Left lung (tissue), 10 donors: ENCODE data around the gene SLC9A1. TPM values are rescaled to one million over a fixed set of nuclear protein-coding genes. Genes with fewer than 3 reads are reported as not detected.
A peak's percentile ranks its signal among the peaks of the same experiment; 100 is the strongest.

Source experiments
- ATAC-seq: fragments of 200-7000 bp; cut with Tn5 transposase; one replicate; pipeline ENCODE4 v1.9.1; 2020; ENCODE audit warnings: moderate library complexity
- DNase-seq, 4 donors: peaks; one replicate each; pipeline ENCODE4 v3.0.0-alpha.2; 2013 to 2020
- H3K27ac ChIP-seq, 2 donors: fragments of 200-600 bp; sonication (generic) in 1 of 2; one replicate each; pipeline versions ENCODE4 v1.5.0 to v1.8.0; 2020 to 2021
- H3K27me3 ChIP-seq, 2 donors: fragments of 200-600 bp; sonication (generic) in 1 of 2; one replicate each; pipeline versions ENCODE4 v1.5.0 to v1.8.0; 2020 to 2021
- H3K36me3 ChIP-seq, 2 donors: fragments of 200-600 bp; sonication (generic) in 1 of 2; one replicate each; pipeline versions ENCODE4 v1.5.0 to v1.8.0; 2020 to 2021
- H3K4me1 ChIP-seq, 2 donors: fragments of 200-600 bp; one replicate each; pipeline ENCODE4 v1.8.0; 2021
- H3K4me3 ChIP-seq, 2 donors: fragments of 200-600 bp; sonication (generic) in 1 of 2; one replicate each; pipeline versions ENCODE4 v1.5.0 to v1.8.0; 2020 to 2021; ENCODE audit warnings: mild to moderate bottlenecking in 1 of 2
- H3K9me3 ChIP-seq, 2 donors: fragments of 200-600 bp; sonication (generic) in 1 of 2; one replicate each; pipeline versions ENCODE4 v1.5.0 to v1.8.0; 2020 to 2021
- intact Hi-C, 2 donors: fragments of 100-400 bp; cut with DNase I; formaldehyde crosslinking; loops; one replicate each; pipeline versions ENCODE4 v1.11.2 to v1.14.2; 2022
- polyA plus RNA-seq, 6 donors: library from polyadenylated mRNA; unstranded; fragments of 120-200 nt; gene quantifications; one replicate each; pipeline ENCODE4 v1.2.1, GENCODE V29; 2013; ENCODE audit not compliant: insufficient read length in 6 of 6
- total RNA-seq, 2 donors: library from RNA; stranded (reverse); fragmentation: NEBNext Ultra II Directional; extraction: Animal tissue kit (Norgen Biotek cat#: 25700); gene quantifications; one replicate each; pipeline ENCODE4 v1.2.1, GENCODE V29; 2021
- TF ChIP-seq, protein P1 (sequence below), 2 donors: fragments of 200-600 bp; sonication (generic) in 1 of 2; IDR thresholded peaks; one replicate each; pipeline versions ENCODE4 v1.5.0 to v1.8.0; 2021; ENCODE audit warnings: antibody characterized with exemption in 2 of 2
- donor health status: DM: no; HTN: yes; CAD: no.
- donor health status: DM: no; HTN: no; CAD: no.

SLC9A1 gene
- total and polyA plus RNA-seq, 8 donors = 16.0 to 63.8 (median 20.4) TPM

- Histone ChIP-seq H3K27me3 (no peaks in the 10 kb centered on the region), H3K9me3 (no peaks in the 10 kb centered on the region), H3K27ac (no peak overlapping the region), H3K4me3 (no peak overlapping the region), H3K36me3 (no peaks in the 10 kb centered on the region), H3K4me1 (peaks cover 21 to 46% of the 10 kb centered on the region in 2 donors)
- ATAC-seq = no peak
- intact Hi-C loops = no loop called here
- TF ChIP-seq, protein P1, sequence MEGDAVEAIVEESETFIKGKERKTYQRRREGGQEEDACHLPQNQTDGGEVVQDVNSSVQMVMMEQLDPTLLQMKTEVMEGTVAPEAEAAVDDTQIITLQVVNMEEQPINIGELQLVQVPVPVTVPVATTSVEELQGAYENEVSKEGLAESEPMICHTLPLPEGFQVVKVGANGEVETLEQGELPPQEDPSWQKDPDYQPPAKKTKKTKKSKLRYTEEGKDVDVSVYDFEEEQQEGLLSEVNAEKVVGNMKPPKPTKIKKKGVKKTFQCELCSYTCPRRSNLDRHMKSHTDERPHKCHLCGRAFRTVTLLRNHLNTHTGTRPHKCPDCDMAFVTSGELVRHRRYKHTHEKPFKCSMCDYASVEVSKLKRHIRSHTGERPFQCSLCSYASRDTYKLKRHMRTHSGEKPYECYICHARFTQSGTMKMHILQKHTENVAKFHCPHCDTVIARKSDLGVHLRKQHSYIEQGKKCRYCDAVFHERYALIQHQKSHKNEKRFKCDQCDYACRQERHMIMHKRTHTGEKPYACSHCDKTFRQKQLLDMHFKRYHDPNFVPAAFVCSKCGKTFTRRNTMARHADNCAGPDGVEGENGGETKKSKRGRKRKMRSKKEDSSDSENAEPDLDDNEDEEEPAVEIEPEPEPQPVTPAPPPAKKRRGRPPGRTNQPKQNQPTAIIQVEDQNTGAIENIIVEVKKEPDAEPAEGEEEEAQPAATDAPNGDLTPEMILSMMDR (IDR thresholded peaks at IDR 0.05) = no peak
- no peak for DNase-seq
Observed at GRCh38 chr1:27157194-27157593, 2.3 kb upstream of the SLC9A1 start.

- H3K27me3 ChIP-seq = no peaks in the 10 kb centered on the region
- no peaks in the 10 kb centered on the region for H3K9me3 ChIP-seq
- intact Hi-C loops = no loop called here
- H3K36me3 ChIP-seq = no peaks in the 10 kb centered on the region
- TF ChIP-seq, protein P1 (IDR thresholded peaks at IDR 0.05) = no peak
- ATAC-seq = peak; percentile 6
- H3K4me1 ChIP-seq = peaks cover 35 to 59% of the 10 kb centered on the region in 2 donors
- DNase-seq = no peak
- peak overlapping the region; percentile 68 to 72 for H3K4me3 ChIP-seq
- peak overlapping the region; percentile 85 to 89 for H3K27ac ChIP-seq
Observed at GRCh38 chr1:27154469-27154990, 395 bp downstream of the SLC9A1 start.

DNA sequence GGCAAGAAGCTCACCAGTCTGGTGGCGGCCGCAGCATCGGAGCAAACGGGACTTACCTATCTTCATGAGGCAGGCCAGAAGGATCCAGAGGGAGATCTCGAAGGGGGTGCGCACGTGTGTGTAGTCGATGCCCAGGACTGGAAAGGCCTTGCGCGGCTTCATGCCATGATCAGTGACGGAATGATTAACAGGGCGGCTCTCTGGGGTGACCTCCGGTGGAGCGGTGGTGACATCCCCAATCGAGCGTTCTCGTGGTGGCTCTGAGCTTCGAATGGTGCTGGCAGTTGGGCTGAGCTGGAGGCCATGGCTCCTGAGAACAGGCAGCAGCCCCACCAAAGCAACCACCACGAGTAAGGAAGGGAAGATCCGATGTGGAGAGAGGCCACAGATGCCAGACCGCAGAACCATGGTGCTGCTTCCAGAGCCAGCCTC, 982 bp downstream of the SLC9A1 start:
- ATAC-seq (no peak), DNase-seq (no peak)
- intact Hi-C loops = no loop called here
- Histone ChIP-seq H3K4me3 (peak overlapping the region; percentile 68 to 72), H3K9me3 (no peaks in the 10 kb centered on the region), H3K27ac (peak overlapping the region; percentile 85 to 89), H3K36me3 (peaks cover 0 to under 1% of the 10 kb centered on the region in 2 donors), H3K27me3 (no peaks in the 10 kb centered on the region), H3K4me1 (peaks cover 35 to 65% of the 10 kb centered on the region in 2 donors)
- TF ChIP-seq, protein P1 (IDR thresholded peaks at IDR 0.05) = no peak

DNA sequence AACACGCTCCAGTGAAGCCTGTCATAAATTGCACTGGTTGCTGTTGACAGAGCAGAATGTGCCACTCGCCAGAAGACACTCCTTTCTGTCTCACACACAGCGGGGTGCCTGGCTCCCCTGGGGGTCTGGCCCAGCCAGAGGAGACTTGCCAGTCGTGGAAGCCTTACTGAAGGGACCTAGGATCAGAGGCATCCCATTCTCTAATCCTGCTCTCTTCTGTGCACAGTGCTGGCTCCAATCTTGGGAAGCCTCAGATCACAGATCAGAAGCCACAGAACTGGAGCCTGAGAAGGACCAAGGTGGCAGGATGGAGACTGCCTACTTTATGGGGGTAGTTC, 1.4 kb downstream of the SLC9A1 start:
- Histone ChIP-seq H3K27ac (peak overlapping the region in 1 of 2 donors; percentile 89), H3K4me1 (peaks cover 35 to 69% of the 10 kb centered on the region in 2 donors), H3K36me3 (peaks cover 0 to 4% of the 10 kb centered on the region in 2 donors), H3K27me3 (no peaks in the 10 kb centered on the region), H3K4me3 (peak overlapping the region; percentile 68 to 72), H3K9me3 (no peaks in the 10 kb centered on the region)
- ATAC-seq = peak; percentile 27
- intact Hi-C loops = no loop called here
- DNase-seq = no peak
- TF ChIP-seq, protein P1 (IDR thresholded peaks at IDR 0.05) = no peak

DNA sequence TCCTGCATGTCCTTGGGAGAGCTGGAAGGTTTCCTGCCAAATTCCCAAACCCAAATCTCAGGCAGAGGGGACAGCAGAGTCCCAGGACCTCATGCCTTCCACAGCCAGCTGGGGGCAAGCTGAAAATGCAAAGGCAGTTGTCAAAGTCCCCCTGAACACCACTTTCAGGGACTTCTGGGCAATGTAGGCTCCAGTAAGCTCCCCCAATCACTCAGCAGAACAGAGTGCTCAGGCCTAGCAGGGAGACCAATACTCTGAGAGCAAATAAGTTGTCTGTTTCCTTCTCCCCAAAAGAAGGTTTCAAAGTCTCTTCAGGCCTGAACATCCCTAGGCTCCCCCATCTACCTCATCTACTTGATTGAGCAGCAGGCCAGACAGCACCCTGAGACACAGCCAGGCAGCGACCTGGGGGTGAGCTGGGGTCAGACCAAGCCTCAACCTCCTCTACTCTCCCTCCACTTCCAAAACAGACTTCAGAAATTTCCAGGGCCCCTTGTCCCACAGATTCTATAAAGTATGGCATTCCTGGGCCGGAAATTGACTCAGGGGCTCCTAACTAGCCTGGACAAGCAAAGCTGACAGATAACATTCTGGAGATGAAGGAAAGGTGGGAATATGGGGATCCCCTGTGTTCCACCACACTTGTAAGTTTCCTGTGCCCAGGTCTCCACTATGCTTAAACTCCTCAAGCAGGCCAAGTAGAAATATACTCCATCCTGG, 1.9 kb downstream of the SLC9A1 start:
- intact Hi-C loops = no loop called here
- DNase-seq (no peak), ATAC-seq (no peak)
- TF ChIP-seq, protein P1 (IDR thresholded peaks at IDR 0.05) = no peak
- H3K27ac ChIP-seq = peak overlapping the region in 1 of 2 donors; percentile 89
- no peaks in the 10 kb centered on the region for H3K27me3 ChIP-seq
- H3K4me1 ChIP-seq = peaks cover 35 to 73% of the 10 kb centered on the region in 2 donors
- peaks cover 0 to 4% of the 10 kb centered on the region in 2 donors for H3K36me3 ChIP-seq
- no peaks in the 10 kb centered on the region for H3K9me3 ChIP-seq
- H3K4me3 ChIP-seq = peak overlapping the region; percentile 68 to 72
